ENCODE data around the gene MNT. TPM values are rescaled to one million over a fixed set of nuclear protein-coding genes. Genes with fewer than 3 reads are reported as not detected.

Gene MNT
- polyA plus RNA-seq, 1 donor (not counting 4 experiments of a cell fraction or from before 2014, with no cell fraction given): 2.0 TPM

- no peaks in the 10 kb centered on the region for H3K9me3 ChIP-seq (ENCODE audit: control insufficient read depth, low read depth, low read length)
- H3K9me1 ChIP-seq (ENCODE audit: control insufficient read depth, extremely low read depth, insufficient read depth, low read length): no peaks in the 10 kb centered on the region
- peaks cover 0 to 2% of the 10 kb centered on the region in 2 experiments for H3K36me3 ChIP-seq (ENCODE audit: control insufficient read depth in 2 of 2, extremely low read depth in 1 of 2, insufficient read depth in 2 of 2, low read length in 2 of 2)
- no peak overlapping the region for H2AFZ ChIP-seq (ENCODE audit: control insufficient read depth, low read length)
- H3K4me2 ChIP-seq (ENCODE audit: control insufficient read depth, extremely low read depth, insufficient read depth, low read depth, low read length): peak overlapping the region; percentile 69
- no peak for DNase-seq (ENCODE audit: low read depth, low spot score)
- peak overlapping the region; percentile 78 for H3K27ac ChIP-seq (ENCODE audit: control insufficient read depth, insufficient read depth, low read length)
- FAIRE-seq: no peak
- no peaks in the 10 kb centered on the region for H3K27me3 ChIP-seq (ENCODE audit: control insufficient read depth, extremely low read depth, insufficient read depth, low read length)
- dilution Hi-C loops (cut with MboI; ENCODE audit: extremely low pct_ligation_motif_present, low sequenced_read_pairs): no loop called here
- H3K4me1 ChIP-seq (ENCODE audit: control insufficient read depth, extremely low read depth, insufficient read depth, low read length): peaks cover 38% of the 10 kb centered on the region
- no peak for TF ChIP-seq CTCF (optimal IDR thresholded peaks at IDR 0.05 in 1 of 3, IDR thresholded peaks at IDR 0.05 in 1 of 3, conservative IDR thresholded peaks at IDR 0.05 in 1 of 3; ENCODE audit: extremely low read depth in 1 of 3, insufficient read depth in 2 of 3, low read length in 3 of 3)
- no peak for TF ChIP-seq EZH2 (IDR thresholded peaks at IDR 0.05; ENCODE audit: low read length)
- peak overlapping the region in 1 of 3 experiments; percentile 48 for H3K4me3 ChIP-seq (ENCODE audit: control insufficient read depth in 2 of 3, extremely low read depth in 1 of 3, insufficient read depth in 2 of 3, low read depth in 1 of 3, low read length in 3 of 3)
- no peaks in the 10 kb centered on the region for H4K20me1 ChIP-seq (ENCODE audit: control insufficient read depth, extremely low read depth, insufficient read depth, low read length)
- H3K79me2 ChIP-seq (ENCODE audit: control insufficient read depth, insufficient read depth, low read length): peaks cover 35% of the 10 kb centered on the region
- peak overlapping the region; percentile 59 for H3K9ac ChIP-seq (ENCODE audit: control insufficient read depth, extremely low read depth, insufficient read depth, low read length)
These were observed 3.4 kb downstream of the MNT start for GRCh38 chr17:2397247-2398171.

- H3K9ac ChIP-seq (ENCODE audit: control insufficient read depth, extremely low read depth, insufficient read depth, low read length): peak overlapping the region; percentile 59
- H3K4me2 ChIP-seq (ENCODE audit: control insufficient read depth, extremely low read depth, insufficient read depth, low read depth, low read length): peak overlapping the region; percentile 69
- no peaks in the 10 kb centered on the region for H4K20me1 ChIP-seq (ENCODE audit: control insufficient read depth, extremely low read depth, insufficient read depth, low read length)
- peaks cover 0 to 2% of the 10 kb centered on the region in 2 experiments for H3K36me3 ChIP-seq (ENCODE audit: control insufficient read depth in 2 of 2, extremely low read depth in 1 of 2, insufficient read depth in 2 of 2, low read length in 2 of 2)
- H3K9me3 ChIP-seq (ENCODE audit: control insufficient read depth, low read depth, low read length): no peaks in the 10 kb centered on the region
- FAIRE-seq (peak; percentile 79), DNase-seq (ENCODE audit: low read depth, low spot score) (no peak)
- H3K79me2 ChIP-seq (ENCODE audit: control insufficient read depth, insufficient read depth, low read length): peaks cover 35% of the 10 kb centered on the region
- no peak overlapping the region for H2AFZ ChIP-seq (ENCODE audit: control insufficient read depth, low read length)
- H3K9me1 ChIP-seq (ENCODE audit: control insufficient read depth, extremely low read depth, insufficient read depth, low read length): no peaks in the 10 kb centered on the region
- dilution Hi-C loops (cut with MboI; ENCODE audit: extremely low pct_ligation_motif_present, low sequenced_read_pairs): no loop called here
- peaks cover 38% of the 10 kb centered on the region for H3K4me1 ChIP-seq (ENCODE audit: control insufficient read depth, extremely low read depth, insufficient read depth, low read length)
- H3K27ac ChIP-seq (ENCODE audit: control insufficient read depth, insufficient read depth, low read length): peak overlapping the region; percentile 78
- peak overlapping the region; percentile 13 to 48 (median 48) for H3K4me3 ChIP-seq (ENCODE audit: control insufficient read depth in 2 of 3, extremely low read depth in 1 of 3, insufficient read depth in 2 of 3, low read depth in 1 of 3, low read length in 3 of 3)
- TF ChIP-seq EZH2 (IDR thresholded peaks at IDR 0.05; ENCODE audit: low read length): no peak
- no peak for TF ChIP-seq CTCF (optimal IDR thresholded peaks at IDR 0.05 in 1 of 3, IDR thresholded peaks at IDR 0.05 in 1 of 3, conservative IDR thresholded peaks at IDR 0.05 in 1 of 3; ENCODE audit: extremely low read depth in 1 of 3, insufficient read depth in 2 of 3, low read length in 3 of 3)
- H3K27me3 ChIP-seq (ENCODE audit: control insufficient read depth, extremely low read depth, insufficient read depth, low read length): no peaks in the 10 kb centered on the region
These were observed 4.2 kb downstream of the MNT start for GRCh38 chr17:2396568-2397246.

All from keratinocyte (primary cell).